ENCODE data around the gene PDLIM1.

The PDLIM1 gene

GRCh38 chr10:95315509-95315908 lies 24.7 kb upstream of the PDLIM1 start:
- DNase-seq (ENCODE audit: low read depth in 2 of 2): no peak

- DNase-seq (ENCODE audit: low read depth in 2 of 2): no peak
These were observed 23.6 kb upstream of the PDLIM1 start for GRCh38 chr10:95314192-95314918.

DNA sequence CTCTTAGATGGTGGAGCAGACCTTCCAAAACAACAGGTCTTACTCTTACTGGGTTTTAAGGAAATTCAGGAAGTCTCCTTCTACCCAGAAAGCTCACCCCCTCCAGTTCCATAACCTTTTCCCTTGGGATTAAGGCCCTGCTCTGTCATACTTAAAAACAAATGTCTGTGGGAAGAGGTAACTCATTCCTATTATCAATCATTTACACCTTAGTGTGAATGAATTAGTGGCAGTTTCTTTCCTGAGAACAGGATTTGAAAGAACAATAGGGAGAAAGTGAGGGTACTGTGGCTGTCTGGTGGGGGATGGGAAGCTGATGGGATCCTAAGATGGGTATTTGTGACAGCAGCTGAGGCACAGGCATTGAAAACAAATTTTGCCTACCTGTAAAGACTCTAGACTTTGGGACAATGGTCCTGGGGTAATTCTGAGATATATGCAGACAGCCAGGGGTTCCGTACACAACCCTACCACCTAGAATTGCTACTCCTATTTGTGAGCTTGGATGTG lies 22.2 kb upstream of the PDLIM1 start:
- no peak for DNase-seq (ENCODE audit: low read depth in 2 of 2)

GRCh38 chr10:95312257-95312656 lies 21.5 kb upstream of the PDLIM1 start:
- DNase-seq (ENCODE audit: low read depth in 2 of 2): no peak

DNA sequence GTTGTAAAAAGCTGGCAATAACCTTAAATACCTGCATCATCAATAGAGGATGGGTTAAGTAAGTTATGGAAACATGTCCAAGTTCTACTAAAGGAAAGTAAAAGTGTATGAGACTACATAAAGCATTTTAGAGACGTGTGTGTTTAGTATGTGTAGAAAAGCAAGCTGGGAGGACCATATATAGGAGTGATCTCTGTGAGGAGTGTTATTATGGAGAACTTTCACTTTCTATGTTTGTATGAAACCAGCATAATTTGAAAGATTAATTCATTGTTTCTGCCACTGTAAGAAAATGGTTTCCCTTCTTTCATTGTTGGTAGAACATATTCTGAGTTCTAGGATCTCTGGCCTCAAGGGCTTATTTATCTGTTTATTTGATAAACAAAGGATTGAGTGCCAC lies 19.2 kb upstream of the PDLIM1 start:
- no peak for DNase-seq (ENCODE audit: low read depth in 2 of 2)

- no peak for DNase-seq (ENCODE audit: low read depth in 2 of 2)
These were observed 17.8 kb upstream of the PDLIM1 start for GRCh38 chr10:95308389-95309302.

DNA sequence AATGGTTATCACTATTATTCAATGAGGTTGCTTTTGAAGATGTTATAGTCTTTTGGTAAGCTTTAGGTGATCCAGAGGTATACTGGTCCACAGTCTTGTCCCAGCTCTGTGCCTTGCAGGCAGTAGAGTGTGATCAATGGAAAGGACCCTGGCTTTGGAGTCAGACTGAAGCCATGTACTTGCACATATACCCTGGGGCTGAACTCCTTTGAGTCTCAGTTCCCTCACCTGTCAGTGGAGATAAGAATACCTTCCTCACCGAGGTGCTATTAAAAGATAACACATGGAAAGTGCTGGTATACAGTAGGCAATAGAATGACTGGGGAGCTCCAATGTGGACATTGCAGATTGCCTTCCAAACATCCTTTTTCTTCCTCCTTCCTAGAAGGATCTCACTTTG lies 16.0 kb upstream of the PDLIM1 start:
- DNase-seq (ENCODE audit: low read depth in 2 of 2): no peak

- DNase-seq (ENCODE audit: low read depth in 2 of 2): no peak
These were observed 15.5 kb upstream of the PDLIM1 start for GRCh38 chr10:95306318-95306650.

- DNase-seq (ENCODE audit: low read depth in 2 of 2): no peak
These were observed 15.0 kb upstream of the PDLIM1 start for GRCh38 chr10:95305606-95306317.

GRCh38 chr10:95304976-95305375 lies 14.2 kb upstream of the PDLIM1 start:
- no peak for DNase-seq (ENCODE audit: low read depth in 2 of 2)

DNA sequence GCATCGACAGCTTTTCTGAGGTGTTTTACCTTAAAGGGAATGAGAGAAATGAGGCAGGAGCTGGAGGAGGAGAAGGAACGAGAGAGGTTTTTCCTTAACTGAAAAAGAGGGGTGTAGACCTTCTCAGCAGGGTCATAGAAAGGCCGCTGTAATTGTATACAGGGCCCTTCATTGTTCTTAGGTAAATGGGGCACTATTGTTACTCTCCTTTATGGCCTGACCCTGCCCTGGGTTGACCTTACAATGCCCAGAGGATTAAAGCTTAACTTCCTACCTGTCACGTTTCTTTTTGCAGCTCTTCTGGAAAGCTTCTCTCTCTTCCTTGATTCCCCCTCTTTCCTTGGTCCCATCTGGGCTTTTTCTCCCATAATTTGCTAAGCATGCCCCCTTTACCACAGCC lies 13.7 kb upstream of the PDLIM1 start:
- DNase-seq (ENCODE audit: low read depth in 2 of 2): no peak

DNA sequence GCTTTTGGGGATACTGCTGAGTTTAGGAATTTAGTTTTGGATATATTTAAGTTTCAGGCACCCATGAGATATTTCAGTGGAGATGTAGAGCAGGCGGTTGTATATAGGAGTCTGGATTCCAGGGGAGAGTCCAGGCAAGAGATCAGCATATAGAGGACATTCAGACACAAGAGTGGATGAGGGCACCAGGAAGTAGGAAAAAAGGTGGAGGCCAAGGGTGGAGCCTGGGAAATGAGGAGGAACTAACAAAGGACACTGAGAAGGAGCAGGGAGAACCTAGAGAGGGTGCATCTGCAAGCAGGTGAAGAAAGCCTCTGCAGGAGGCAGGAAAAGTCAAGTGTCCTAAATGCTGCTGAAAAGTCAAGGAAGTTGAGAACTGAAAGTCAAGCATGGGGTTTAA lies 13.1 kb upstream of the PDLIM1 start:
- DNase-seq (ENCODE audit: low read depth in 2 of 2): no peak

DNA sequence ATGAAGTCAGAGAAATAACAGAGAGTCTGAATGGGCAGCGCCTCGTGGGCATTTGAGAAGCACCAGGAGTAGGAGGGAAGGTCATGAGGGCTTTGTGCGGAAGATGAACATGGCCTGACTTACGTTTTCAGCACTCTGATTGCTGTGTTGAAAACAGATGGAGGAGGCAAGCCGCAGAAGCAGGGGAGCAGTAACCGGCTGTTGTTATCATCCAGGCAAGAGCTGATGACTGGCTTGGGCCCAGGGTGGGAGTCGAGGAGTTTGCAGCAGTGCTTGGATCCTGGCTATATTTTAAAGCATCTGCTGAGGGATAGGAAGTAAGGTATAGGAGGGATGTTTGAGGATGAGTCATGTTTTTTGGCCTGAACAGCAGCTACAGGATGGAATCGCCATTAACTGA lies 12.7 kb upstream of the PDLIM1 start:
- DNase-seq (ENCODE audit: low read depth in 2 of 2): no peak

GRCh38 chr10:95300022-95300539 lies 9.3 kb upstream of the PDLIM1 start:
- no peak for DNase-seq (ENCODE audit: low read depth in 2 of 2)

- DNase-seq (ENCODE audit: low read depth in 2 of 2): no peak
These were observed 6.6 kb upstream of the PDLIM1 start for GRCh38 chr10:95297402-95297801.

- DNase-seq (ENCODE audit: low read depth in 2 of 2): no peak
These were observed 6.0 kb upstream of the PDLIM1 start for GRCh38 chr10:95296764-95297163.

DNA sequence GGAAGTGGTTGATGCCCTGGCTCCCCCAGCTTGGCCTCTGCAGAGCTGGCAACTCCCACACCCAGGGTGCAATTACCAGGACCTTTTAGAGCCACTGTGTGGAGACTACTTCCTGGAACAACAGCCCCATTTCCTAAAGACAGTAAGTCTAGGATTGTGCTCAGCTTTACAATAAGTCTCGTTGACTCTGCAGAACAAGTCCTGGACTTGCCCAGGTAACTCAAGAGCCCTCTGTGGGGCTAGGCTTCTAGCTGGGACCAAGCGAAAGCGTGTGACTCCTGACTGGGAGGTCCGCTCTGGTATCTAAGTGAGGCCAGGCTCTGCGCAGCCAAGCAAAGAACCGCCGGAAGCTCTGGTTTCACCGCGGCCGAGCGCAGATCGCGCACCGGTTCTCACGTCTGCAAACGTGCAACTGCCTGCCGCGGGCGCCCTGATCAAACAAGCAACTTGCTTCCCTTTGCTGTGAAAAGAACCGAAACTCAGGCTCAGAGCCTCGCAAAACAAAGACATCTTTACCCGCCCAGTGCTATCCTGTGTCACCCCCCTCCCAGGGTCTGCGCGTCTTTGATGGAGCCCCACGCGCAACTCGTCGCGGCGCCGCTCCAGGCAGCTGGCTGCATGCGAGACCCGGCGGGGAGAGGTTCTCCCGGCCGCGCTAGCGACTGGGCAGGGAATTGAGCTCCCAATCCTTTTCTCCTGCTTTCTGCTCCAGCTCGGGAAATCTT lies 4.4 kb upstream of the PDLIM1 start:
- DNase-seq (ENCODE audit: low read depth in 2 of 2): no peak

DNA sequence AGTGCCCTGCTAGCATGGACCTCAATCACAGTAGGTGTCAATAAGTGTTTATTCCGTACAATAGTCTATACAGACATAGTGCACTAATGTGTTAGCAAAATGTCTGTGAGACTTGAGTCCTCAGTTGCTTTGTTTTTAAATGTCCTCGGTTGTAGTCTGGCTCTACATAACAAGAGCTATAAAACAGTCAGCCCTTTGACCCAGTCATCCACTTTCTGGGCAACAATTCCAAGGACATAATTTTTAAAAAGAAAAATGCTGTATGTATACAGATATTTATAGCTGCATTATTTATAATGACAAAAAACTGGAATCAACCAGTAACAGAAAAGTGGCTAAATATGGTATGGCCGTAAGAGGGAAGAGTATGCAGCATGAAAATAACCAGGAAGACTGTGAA lies 2.8 kb upstream of the PDLIM1 start:
- no peak for DNase-seq (ENCODE audit: low read depth in 2 of 2)

DNA sequence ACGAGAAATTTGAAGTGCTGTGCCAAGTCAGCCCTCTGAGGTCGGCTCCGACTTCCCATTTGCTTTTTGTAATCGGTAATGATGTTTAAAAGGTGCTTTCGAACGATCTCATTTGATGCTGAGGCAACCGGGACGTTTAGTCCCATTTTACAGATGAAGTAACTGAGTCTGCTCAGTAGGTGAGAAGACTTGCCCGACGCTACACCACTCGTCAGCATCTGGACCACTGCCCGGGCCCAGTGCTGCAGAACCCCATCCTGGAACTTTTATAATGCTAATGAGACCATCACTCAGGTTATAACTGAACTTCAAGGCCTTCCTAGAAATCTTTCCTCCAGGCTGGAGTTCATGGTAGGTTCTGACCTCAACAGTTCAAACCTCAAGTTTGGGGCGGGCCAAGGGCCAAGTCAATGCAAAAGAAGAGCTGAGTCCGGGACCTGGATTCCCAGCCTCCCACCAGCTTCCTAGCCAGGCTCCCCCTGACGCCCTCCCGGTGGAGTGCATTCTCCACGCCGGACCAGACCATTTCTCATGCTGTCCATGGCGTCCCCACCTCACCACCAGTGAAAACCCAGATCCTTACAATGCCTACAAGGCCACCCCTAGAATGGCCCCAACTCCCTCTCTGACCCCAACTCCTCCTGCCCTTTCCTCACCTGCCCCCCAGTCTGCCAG lies 699 bp upstream of the PDLIM1 start:
- no peak for DNase-seq (ENCODE audit: low read depth in 2 of 2)

- no peak for DNase-seq (ENCODE audit: low read depth in 2 of 2)
These were observed 832 bp downstream of the PDLIM1 start for GRCh38 chr10:95289921-95290421.

Data from stimulated activated CD8-positive, alpha-beta memory T cell treated with anti-CD3 and anti-CD28 coated beads, Interleukin-15, amount 100 ng/mL, for 4 hours (primary cell).